Adrenal gland (tissue), 12 donors: ENCODE measurements around the gene FXYD5. TPM values are rescaled to one million over a fixed set of nuclear protein-coding genes. Genes with fewer than 3 reads are reported as not detected.

Source experiments
- DNase-seq, 7 donors: peaks; one replicate each; pipeline ENCODE4 v3.0.0-alpha.2; 2019 to 2020
- H3K27ac ChIP-seq, 5 donors: fragments of 200-600 bp; sonication (generic) in 4 of 5; 1 replicate in 3 of 5; 2 replicates in 2 of 5; pipeline versions ENCODE4 v1.5.1 to v1.8.0; 2016 to 2020; ENCODE audit warnings: mild to moderate bottlenecking in 1 of 5
- H3K27me3 ChIP-seq: fragments of 200-600 bp; 2 replicates; pipeline ENCODE4 v1.8.0; 2021
- H3K36me3 ChIP-seq, 2 donors: fragments of 200-600 bp; replicated peaks in 1 of 2; 1 replicate in 1 of 2; 2 replicates in 1 of 2; pipeline versions ENCODE4 v1.5.1 to v1.8.0; 2018 to 2022
- H3K4me1 ChIP-seq, 2 donors: fragments of 200-600 bp; replicated peaks in 1 of 2; 1 replicate in 1 of 2; 2 replicates in 1 of 2; pipeline versions ENCODE4 v1.5.1 to v1.8.0; 2018 to 2021
- H3K4me3 ChIP-seq, 4 donors: fragments of 200-600 bp; sonication (generic) in 3 of 4; one replicate each; pipeline ENCODE4 v1.5.1; 2016 to 2018
- H3K9me3 ChIP-seq, 3 donors: fragments of 200-600 bp; sonication (generic) in 1 of 3; replicated peaks in 1 of 3; 1 replicate in 2 of 3; 2 replicates in 1 of 3; pipeline versions ENCODE4 v1.5.1 to v1.8.0; 2016 to 2021
- POLR2A ChIP-seq, 2 donors: fragments of 450-650 bp; IDR thresholded peaks; one replicate each; pipeline ENCODE4 v1.6.1; 2017; ENCODE audit warnings: antibody characterized with exemption in 2 of 2, mild to moderate bottlenecking in 2 of 2, moderate library complexity in 1 of 2
- WGBS, 4 donors: extraction: QIAGEN DNeasy Blood & Tissue Kit in 2 of 4; methylation state at CpG; one replicate each; pipeline versions ENCODE4 v1.1.5 to v1.1.7; 2013 to 2017; 5-methylcytosine and 5-hydroxymethylcytosine counted together
- intact Hi-C, 2 donors: fragments of 100-400 bp; cut with DNase I; formaldehyde crosslinking; loops; one replicate each; pipeline versions ENCODE4 v1.14.1 to v1.15.0; 2022 to 2023
- polyA plus RNA-seq, 3 donors: library from polyadenylated mRNA; stranded (reverse); fragments of 200-250 nt in 2 of 3; fragments of 350-450 nt in 1 of 3; fragmentation: Illumina TruSeq in 1 of 3; extraction: RNeasy Lipid Tissue Mini Kit (QIAGEN cat#74804) in 1 of 3; gene quantifications; one replicate each; pipeline ENCODE4 v1.2.3, GENCODE V29; 2013 to 2014
- total RNA-seq, 9 donors: library from RNA; depleted of rRNA in 4 of 9; stranded (reverse); fragments of >200 nt in 4 of 9; fragments of 120-200 nt in 1 of 9; fragmentation: NEBNext Ultra II Directional in 1 of 9; extraction: Animal tissue kit (Norgen Biotek cat#: 25700) in 1 of 9; gene quantifications; one replicate each; pipeline versions ENCODE4 v1.1.0 to v1.2.4, GENCODE V29; 2013 to 2023
- TF ChIP-seq, protein P1 (sequence below), 6 experiments: fragments of 450-650 bp in 4 of 6; fragments of 200-600 bp in 2 of 6; sonication (generic) in 1 of 6; IDR thresholded peaks; 1 replicate in 5 of 6; 2 replicates in 1 of 6; pipeline versions ENCODE4 v1.5.1 to v1.8.0; 2016 to 2021; ENCODE audit warnings: antibody characterized with exemption in 6 of 6, mild to moderate bottlenecking in 2 of 6, moderate library complexity in 1 of 6
- donor health status: healthy with polysubstance abuse.
- donor health status: Bipolar disorder and iron deficiency.
- donor health status: DM: yes; HTN: yes; CAD: no.
- donor health status: DM: no; HTN: no; CAD: no.
- donor health status: DM: no; HTN: no; CAD: no.
- donor health status: DM: yes; HTN: yes; CAD: no.

The FXYD5 gene
- total and polyA plus RNA-seq, 12 donors, result 4.2 to 123 (median 38.9) TPM

GRCh38 chr19:35161434-35161743 lies 6.9 kb downstream of the FXYD5 start:
- TF ChIP-seq POLR2A (IDR thresholded peaks at IDR 0.05), result no peak
- TF ChIP-seq, protein P1, sequence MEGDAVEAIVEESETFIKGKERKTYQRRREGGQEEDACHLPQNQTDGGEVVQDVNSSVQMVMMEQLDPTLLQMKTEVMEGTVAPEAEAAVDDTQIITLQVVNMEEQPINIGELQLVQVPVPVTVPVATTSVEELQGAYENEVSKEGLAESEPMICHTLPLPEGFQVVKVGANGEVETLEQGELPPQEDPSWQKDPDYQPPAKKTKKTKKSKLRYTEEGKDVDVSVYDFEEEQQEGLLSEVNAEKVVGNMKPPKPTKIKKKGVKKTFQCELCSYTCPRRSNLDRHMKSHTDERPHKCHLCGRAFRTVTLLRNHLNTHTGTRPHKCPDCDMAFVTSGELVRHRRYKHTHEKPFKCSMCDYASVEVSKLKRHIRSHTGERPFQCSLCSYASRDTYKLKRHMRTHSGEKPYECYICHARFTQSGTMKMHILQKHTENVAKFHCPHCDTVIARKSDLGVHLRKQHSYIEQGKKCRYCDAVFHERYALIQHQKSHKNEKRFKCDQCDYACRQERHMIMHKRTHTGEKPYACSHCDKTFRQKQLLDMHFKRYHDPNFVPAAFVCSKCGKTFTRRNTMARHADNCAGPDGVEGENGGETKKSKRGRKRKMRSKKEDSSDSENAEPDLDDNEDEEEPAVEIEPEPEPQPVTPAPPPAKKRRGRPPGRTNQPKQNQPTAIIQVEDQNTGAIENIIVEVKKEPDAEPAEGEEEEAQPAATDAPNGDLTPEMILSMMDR (IDR thresholded peaks at IDR 0.05), result no peak
- no peak for DNase-seq
- no peaks in the 10 kb centered on the region for H3K4me1 ChIP-seq
- peaks cover 0 to 7% (median 0%) of the 10 kb centered on the region in 3 donors for H3K9me3 ChIP-seq
- H3K4me3 ChIP-seq, result no peak overlapping the region
- 83 to 95% (median 94%) methylated on average over 2 of the region's 2 CpGs for WGBS, 4 donors
- no peak overlapping the region for H3K27ac ChIP-seq
- H3K27me3 ChIP-seq, result no peaks in the 10 kb centered on the region
- intact Hi-C loops, result no loop called here
- H3K36me3 ChIP-seq, result peaks cover 0 to 10% of the 10 kb centered on the region in 2 donors

DNA sequence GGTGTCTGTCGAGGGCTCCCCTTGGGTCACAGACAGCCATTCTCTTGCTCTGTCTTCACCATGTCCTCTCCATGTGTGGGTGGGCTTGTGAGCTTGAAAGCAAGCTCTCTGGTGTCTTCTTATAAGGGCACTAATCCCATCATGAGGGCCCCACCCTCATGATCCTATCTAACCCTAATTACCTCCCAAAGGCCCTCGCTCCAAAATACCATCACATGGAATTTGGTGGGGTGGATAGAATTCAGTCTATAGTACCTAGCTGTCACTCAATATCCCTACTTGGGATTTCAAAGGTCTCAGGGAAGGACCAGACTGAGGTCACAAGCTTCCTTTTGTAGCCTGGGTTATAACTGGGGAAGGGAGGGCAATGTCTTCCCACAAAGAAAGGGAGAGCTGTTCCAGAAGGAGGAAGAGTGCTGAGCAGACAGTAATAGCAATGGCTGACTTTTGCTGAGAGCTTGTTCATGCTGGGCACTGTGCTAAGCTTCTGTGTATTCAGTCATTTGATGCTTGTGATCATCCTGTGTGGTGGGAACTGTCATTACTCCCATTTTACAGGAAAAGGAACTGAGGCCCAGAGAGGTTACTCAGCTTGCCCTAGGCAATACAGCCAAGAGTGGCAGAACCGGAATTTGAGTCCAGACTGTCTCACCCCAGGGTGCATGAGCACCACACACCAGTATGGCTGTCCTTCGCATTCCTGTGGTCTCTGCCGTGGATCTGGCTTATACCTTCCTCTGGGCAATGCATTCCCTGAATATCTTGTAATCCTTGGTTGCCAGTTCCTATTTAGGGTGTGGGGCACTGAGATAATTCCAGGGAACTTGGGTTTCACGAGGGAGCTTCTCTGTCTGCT lies 8.2 kb downstream of the FXYD5 start:
- DNase-seq, result no peak
- intact Hi-C loops, result no loop called here
- Histone ChIP-seq H3K9me3 (peaks cover 0 to 7% (median 0%) of the 10 kb centered on the region in 3 donors), H3K4me3 (no peak overlapping the region), H3K27ac (no peak overlapping the region), H3K27me3 (no peaks in the 10 kb centered on the region), H3K4me1 (no peaks in the 10 kb centered on the region), H3K36me3 (peaks cover 0 to 4% of the 10 kb centered on the region in 2 donors)
- 78 to 93% (median 86%) methylated on average over 5 to 6 of the region's 6 CpGs for whole genome bisulfite sequencing, 4 donors
- TF ChIP-seq, protein P1 (IDR thresholded peaks at IDR 0.05), result no peak
- TF ChIP-seq POLR2A (IDR thresholded peaks at IDR 0.05), result no peak

- intact Hi-C loops, result no loop called here
- no peaks in the 10 kb centered on the region for H3K36me3 ChIP-seq
- DNase-seq, result no peak
- H3K4me3 ChIP-seq, result no peak overlapping the region
- H3K4me1 ChIP-seq, result no peaks in the 10 kb centered on the region
- TF ChIP-seq, protein P1 (IDR thresholded peaks at IDR 0.05), result no peak
- TF ChIP-seq POLR2A (IDR thresholded peaks at IDR 0.05), result no peak
- H3K27ac ChIP-seq, result no peak overlapping the region
- H3K9me3 ChIP-seq, result peaks cover 0 to 7% (median 0%) of the 10 kb centered on the region in 3 donors
- 42 to 86% (median 63%) methylated on average over 2 of the region's 2 CpGs for WGBS, 4 donors
- no peaks in the 10 kb centered on the region for H3K27me3 ChIP-seq
These were observed 9.9 kb downstream of the FXYD5 start for GRCh38 chr19:35164418-35164817.

- 53 to 73% (median 69%) methylated on average over 5 of the region's 5 CpGs for WGBS, 4 donors
- H3K4me3 ChIP-seq, result no peak overlapping the region
- H3K27me3 ChIP-seq, result no peaks in the 10 kb centered on the region
- peaks cover 0 to 7% (median 0%) of the 10 kb centered on the region in 3 donors for H3K9me3 ChIP-seq
- intact Hi-C loops, result no loop called here
- no peaks in the 10 kb centered on the region for H3K4me1 ChIP-seq
- H3K27ac ChIP-seq, result no peak overlapping the region
- no peak for DNase-seq
- TF ChIP-seq, protein P1 (IDR thresholded peaks at IDR 0.05), result no peak
- TF ChIP-seq POLR2A (IDR thresholded peaks at IDR 0.05), result no peak
- H3K36me3 ChIP-seq, result no peaks in the 10 kb centered on the region
These were observed 10.9 kb downstream of the FXYD5 start for GRCh38 chr19:35165200-35166058.
